Caco-2 (cell line): ENCODE data around the gene UQCR11. TPM values are rescaled to one million over a fixed set of nuclear protein-coding genes. Genes with fewer than 3 reads are reported as not detected.

Source experiments
- BruUV-seq: library from RNA; stranded (reverse); fragments of 400-500 nt; replicated peaks from 2 replicates; lab custom pipeline; 2021; lab: Mats Ljungman, UMichigan
- CTCF ChIA-PET: fragments of 300-600 bp; sonication (Branson Sonifier 250); formaldehyde crosslinking; loops from one replicate; lab custom pipeline; 2022; ENCODE audit warnings: antibody characterized with exemption; lab: Charles Lee
- POLR2A ChIA-PET: fragments of 300-600 bp; sonication (Branson Sonifier 250); formaldehyde crosslinking; loops from one replicate; lab custom pipeline; 2022; ENCODE audit warnings: antibody characterized with exemption; lab: Charles Lee
- DNase-seq, 2 experiments: peaks; one replicate each; pipeline versions ENCODE4 v3.0.0 to v3.0.0-alpha.2; 2020 to 2022
- H3K27me3 ChIP-seq: replicated peaks from 2 replicates; pipeline ENCODE4 v1.6.0; 2011; ENCODE audit warnings: low read length; ENCODE audit not compliant: control insufficient read depth, insufficient read depth
- H3K36me3 ChIP-seq: 2 replicates; pipeline ENCODE4 v1.5.1; 2011; ENCODE audit warnings: low read length; ENCODE audit not compliant: control insufficient read depth, insufficient read depth
- H3K4me1 ChIP-seq: fragments of 250-450 bp; sonication (Bioruptor Pico); 2 replicates; pipeline ENCODE4 v1.5.1; 2020; ENCODE audit warnings: mild to moderate bottlenecking
- H3K4me3 ChIP-seq: 2 replicates; pipeline ENCODE4 v1.5.1; 2011; ENCODE audit warnings: low read depth, mild to moderate bottlenecking, control low read depth, low read length
- H3K9me3 ChIP-seq: fragments of 250-450 bp; sonication (Bioruptor Pico); 2 replicates; pipeline ENCODE4 v1.5.1; 2020; ENCODE audit warnings: mild to moderate bottlenecking, moderate library complexity
- H3K27ac Mint-ChIP-seq: one replicate; pipeline ENCODE4 v1.8.0; 2022; ENCODE audit warnings: mixed read lengths; ENCODE audit not compliant: unreplicated experiment
- H3K27me3 Mint-ChIP-seq: one replicate; pipeline ENCODE4 v1.8.0; 2022; ENCODE audit warnings: mixed read lengths; ENCODE audit not compliant: insufficient read depth, unreplicated experiment
- H3K36me3 Mint-ChIP-seq: one replicate; pipeline ENCODE4 v1.8.0; 2022; ENCODE audit warnings: mild to moderate bottlenecking, mixed read lengths; ENCODE audit not compliant: insufficient read depth, unreplicated experiment
- H3K4me1 Mint-ChIP-seq: one replicate; pipeline ENCODE4 v1.8.0; 2022; ENCODE audit warnings: low read depth, mixed read lengths; ENCODE audit not compliant: unreplicated experiment
- H3K4me3 Mint-ChIP-seq: one replicate; pipeline ENCODE4 v1.8.0; 2022; ENCODE audit warnings: mild to moderate bottlenecking, moderate library complexity, mixed read lengths; ENCODE audit not compliant: unreplicated experiment
- H3K9me3 Mint-ChIP-seq: one replicate; pipeline ENCODE4 v1.8.0; 2022; ENCODE audit warnings: mixed read lengths; ENCODE audit not compliant: unreplicated experiment
- CTCF ChIP-seq, 2 experiments: fragments of 200-600 bp in 1 of 2; IDR thresholded peaks; 1 replicate in 1 of 2; 2 replicates in 1 of 2; pipeline versions ENCODE4 v1.5.1 to v1.8.0; 2011 to 2022; ENCODE audit warnings: antibody characterized with exemption in 1 of 2, control low read depth in 1 of 2, inconsistent platforms in 1 of 2, low read depth in 1 of 2, low read length in 1 of 2, mild to moderate bottlenecking in 1 of 2, moderate library complexity in 1 of 2; ENCODE audit not compliant: insufficient read depth in 1 of 2, severe bottlenecking in 1 of 2, unreplicated experiment in 1 of 2
- intact Hi-C: fragments of 100-400 bp; cut with micrococcal nuclease; formaldehyde crosslinking; loops from one replicate; pipeline ENCODE4 v1.10.0; 2022; ENCODE audit not compliant: unreplicated experiment
- total RNA-seq: library from RNA; stranded (reverse); gene quantifications from 2 replicates; pipeline ENCODE4 v1.2.3, GENCODE V29; 2022

The UQCR11 gene
- total RNA-seq, 1 experiment from 2014 or later: 222 TPM

- no peaks in the 10 kb centered on the region for H3K4me1 Mint-ChIP-seq
- H3K9me3 Mint-ChIP-seq: peaks cover 10% of the 10 kb centered on the region
- no peak overlapping the region for H3K4me3 Mint-ChIP-seq
- H3K27me3 ChIP-seq: no peaks in the 10 kb centered on the region
- peaks cover 57% of the 10 kb centered on the region for H3K36me3 Mint-ChIP-seq
- no peak overlapping the region for H3K4me3 ChIP-seq
- H3K36me3 ChIP-seq: peaks cover 1% of the 10 kb centered on the region
- peaks cover 21% of the 10 kb centered on the region for H3K4me1 ChIP-seq
- ChIA-PET POLR2A (no interaction called here), CTCF (no interaction called here)
- no peak for TF ChIP-seq CTCF (IDR thresholded peaks at IDR 0.05; ENCODE audit: insufficient read depth in 1 of 2, low read depth in 1 of 2, low read length in 1 of 2, severe bottlenecking in 1 of 2, unreplicated experiment in 1 of 2)
- H3K27me3 Mint-ChIP-seq: no peaks in the 10 kb centered on the region
- intact Hi-C loops: no loop called here
- no peak for DNase-seq
- peak overlapping the region; percentile 78 for H3K27ac Mint-ChIP-seq
- H3K9me3 ChIP-seq: no peaks in the 10 kb centered on the region
- BruUV-seq: no TSS peak
Observed at GRCh38 chr19:1633269-1633826, 28.1 kb upstream of the UQCR11 start.

GRCh38 chr19:1632462-1633268 is 27.4 kb upstream of the UQCR11 start:
- DNase-seq: peak; percentile 46 to 69
- Histone ChIP-seq H3K9me3 (no peaks in the 10 kb centered on the region), H3K36me3 (peaks cover 1% of the 10 kb centered on the region), H3K27me3 (no peaks in the 10 kb centered on the region), H3K4me3 (no peak overlapping the region), H3K4me1 (peaks cover 21% of the 10 kb centered on the region)
- BruUV-seq: no TSS peak
- Mint-ChIP-seq H3K36me3 (peaks cover 50% of the 10 kb centered on the region), H3K27me3 (no peaks in the 10 kb centered on the region), H3K4me3 (no peak overlapping the region), H3K9me3 (peaks cover 10% of the 10 kb centered on the region), H3K4me1 (no peaks in the 10 kb centered on the region), H3K27ac (peak overlapping the region; percentile 78)
- CTCF ChIA-PET: no interaction called here
- no peak for TF ChIP-seq CTCF (IDR thresholded peaks at IDR 0.05; ENCODE audit: insufficient read depth in 1 of 2, low read depth in 1 of 2, low read length in 1 of 2, severe bottlenecking in 1 of 2, unreplicated experiment in 1 of 2)
- POLR2A ChIA-PET: no interaction called here
- intact Hi-C loops: no loop called here

- no peak overlapping the region for H3K27ac Mint-ChIP-seq
- no peak for TF ChIP-seq CTCF (IDR thresholded peaks at IDR 0.05; ENCODE audit: insufficient read depth in 1 of 2, low read depth in 1 of 2, low read length in 1 of 2, severe bottlenecking in 1 of 2, unreplicated experiment in 1 of 2)
- no peaks in the 10 kb centered on the region for H3K9me3 ChIP-seq
- CTCF ChIA-PET: no interaction called here
- H3K36me3 ChIP-seq: peaks cover 1% of the 10 kb centered on the region
- no peaks in the 10 kb centered on the region for H3K27me3 ChIP-seq
- intact Hi-C loops: no loop called here
- BruUV-seq: no TSS peak
- no peak overlapping the region for H3K4me3 Mint-ChIP-seq
- H3K36me3 Mint-ChIP-seq: peaks cover 39% of the 10 kb centered on the region
- peaks cover 10% of the 10 kb centered on the region for H3K9me3 Mint-ChIP-seq
- POLR2A ChIA-PET: no interaction called here
- H3K27me3 Mint-ChIP-seq: no peaks in the 10 kb centered on the region
- H3K4me3 ChIP-seq: no peak overlapping the region
- H3K4me1 Mint-ChIP-seq: no peaks in the 10 kb centered on the region
- H3K4me1 ChIP-seq: peaks cover 21% of the 10 kb centered on the region
- no peak for DNase-seq
Observed at GRCh38 chr19:1631557-1632100, 26.4 kb upstream of the UQCR11 start.
